Kidney epithelial cell (primary cell): ENCODE results near the gene ADM. TPM values are rescaled to one million over a fixed set of nuclear protein-coding genes. Genes with fewer than 3 reads are reported as not detected.

Experiments used
- DNase-seq: peaks from one replicate; pipeline ENCODE4 v3.0.0-alpha.2; 2010; ENCODE audit warnings: low read depth
- H3K27me3 ChIP-seq: 2 replicates; pipeline ENCODE4 v1.6.0; 2011; ENCODE audit warnings: low read length; ENCODE audit not compliant: control insufficient read depth, insufficient read depth
- H3K36me3 ChIP-seq: 2 replicates; pipeline ENCODE4 v1.5.1; 2011; ENCODE audit warnings: low read length; ENCODE audit not compliant: control insufficient read depth, insufficient read depth
- H3K4me3 ChIP-seq: 2 replicates; pipeline ENCODE4 v1.5.1; 2011; ENCODE audit warnings: low read depth, mild to moderate bottlenecking, control low read depth, low read length
- total RNA-seq: library from RNA; depleted of rRNA; stranded (reverse); fragments of >200 nt; gene quantifications from 2 replicates; pipeline ENCODE4 v1.2.3, GENCODE V29; 2015
- TF ChIP-seq, protein P1 (sequence below): IDR thresholded peaks from 2 replicates; pipeline ENCODE4 v1.5.1; 2011; ENCODE audit warnings: mild to moderate bottlenecking, moderate library complexity, low read length, control low read depth, inconsistent platforms; ENCODE audit not compliant: insufficient read depth, poor library complexity, severe bottlenecking

The ADM gene
- total RNA-seq, 1 donor from 2014 or later: 68.1 TPM

DNA sequence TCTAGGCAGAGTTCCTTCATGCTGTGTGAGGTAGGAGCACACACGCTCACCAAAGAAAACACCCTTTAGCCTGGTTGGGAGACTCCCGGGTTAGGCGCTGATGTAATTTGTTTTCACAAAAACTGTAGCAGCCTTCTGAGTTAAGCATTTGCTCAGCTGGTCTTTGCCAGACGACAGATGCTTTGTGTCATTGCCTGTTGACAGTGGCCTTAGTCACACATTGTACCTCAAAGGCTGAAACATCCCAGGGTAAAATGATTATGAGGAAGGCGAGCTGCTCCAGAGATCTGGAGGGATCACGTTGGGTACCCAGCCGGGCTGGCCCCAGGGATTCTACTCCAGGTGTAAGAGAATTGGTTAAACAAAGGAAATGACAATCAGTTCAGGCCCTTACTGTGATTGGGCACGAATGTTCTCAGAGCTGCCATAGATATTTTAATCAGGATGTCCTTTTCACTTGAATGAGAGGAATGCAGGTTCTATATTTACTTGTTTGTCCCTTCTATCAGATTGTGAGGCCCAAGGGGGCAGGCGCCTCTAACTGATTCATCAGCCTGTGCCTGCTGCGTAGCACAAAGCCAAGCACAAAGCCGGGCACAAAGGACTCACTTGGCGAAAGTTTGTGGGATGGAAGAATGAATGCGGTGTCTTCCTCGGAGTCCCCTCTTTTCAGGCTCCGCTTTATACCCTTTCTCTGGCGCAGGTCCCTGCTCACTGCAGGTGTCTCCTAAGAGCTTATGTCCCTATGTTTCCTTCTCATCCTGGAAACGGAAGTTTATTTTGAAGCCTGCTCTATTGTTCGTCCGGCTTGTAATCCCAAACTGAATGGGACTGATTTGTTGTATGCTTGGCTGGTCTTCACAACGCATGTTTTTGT, 47.1 kb downstream of the ADM start:
- no peaks in the 10 kb centered on the region for H3K27me3 ChIP-seq
- H3K36me3 ChIP-seq: no peaks in the 10 kb centered on the region
- DNase-seq: peak; percentile 84
- TF ChIP-seq, protein P1, sequence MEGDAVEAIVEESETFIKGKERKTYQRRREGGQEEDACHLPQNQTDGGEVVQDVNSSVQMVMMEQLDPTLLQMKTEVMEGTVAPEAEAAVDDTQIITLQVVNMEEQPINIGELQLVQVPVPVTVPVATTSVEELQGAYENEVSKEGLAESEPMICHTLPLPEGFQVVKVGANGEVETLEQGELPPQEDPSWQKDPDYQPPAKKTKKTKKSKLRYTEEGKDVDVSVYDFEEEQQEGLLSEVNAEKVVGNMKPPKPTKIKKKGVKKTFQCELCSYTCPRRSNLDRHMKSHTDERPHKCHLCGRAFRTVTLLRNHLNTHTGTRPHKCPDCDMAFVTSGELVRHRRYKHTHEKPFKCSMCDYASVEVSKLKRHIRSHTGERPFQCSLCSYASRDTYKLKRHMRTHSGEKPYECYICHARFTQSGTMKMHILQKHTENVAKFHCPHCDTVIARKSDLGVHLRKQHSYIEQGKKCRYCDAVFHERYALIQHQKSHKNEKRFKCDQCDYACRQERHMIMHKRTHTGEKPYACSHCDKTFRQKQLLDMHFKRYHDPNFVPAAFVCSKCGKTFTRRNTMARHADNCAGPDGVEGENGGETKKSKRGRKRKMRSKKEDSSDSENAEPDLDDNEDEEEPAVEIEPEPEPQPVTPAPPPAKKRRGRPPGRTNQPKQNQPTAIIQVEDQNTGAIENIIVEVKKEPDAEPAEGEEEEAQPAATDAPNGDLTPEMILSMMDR: no peak
- H3K4me3 ChIP-seq: no peak overlapping the region

DNA sequence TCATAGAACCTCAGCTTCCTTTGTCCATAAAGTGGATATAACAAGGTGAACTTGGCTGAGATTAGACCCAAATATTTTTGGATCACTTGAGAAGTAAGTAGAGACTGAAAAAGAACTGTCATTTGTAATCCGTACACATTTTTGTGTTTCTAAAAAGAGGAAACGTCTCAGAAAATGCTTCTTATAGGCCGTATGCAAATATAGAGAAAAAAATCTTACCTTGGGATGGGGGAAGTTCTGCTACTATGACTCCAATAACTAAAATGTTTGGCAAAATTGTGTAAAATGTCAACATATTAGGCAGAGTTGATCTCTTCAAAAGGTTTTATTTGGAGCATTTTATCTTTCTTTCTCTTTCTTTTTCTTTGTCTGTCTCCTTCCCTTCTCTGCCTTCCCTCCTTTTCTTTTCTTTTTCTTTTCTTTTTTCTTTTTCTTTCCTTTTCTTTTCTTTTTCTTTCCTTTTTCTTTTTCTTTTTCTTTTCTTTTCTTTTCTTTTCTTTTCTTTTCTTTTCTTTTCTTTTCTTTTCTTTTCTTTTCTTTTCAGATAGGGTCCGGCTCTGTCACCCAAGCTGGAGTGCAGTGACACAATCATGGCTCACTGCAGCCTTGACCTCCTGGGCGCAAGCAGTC, 48.2 kb downstream of the ADM start:
- Histone ChIP-seq H3K36me3 (no peaks in the 10 kb centered on the region), H3K4me3 (no peak overlapping the region), H3K27me3 (no peaks in the 10 kb centered on the region)
- TF ChIP-seq, protein P1: no peak
- DNase-seq: no peak

- H3K27me3 ChIP-seq: no peaks in the 10 kb centered on the region
- H3K4me3 ChIP-seq: no peak overlapping the region
- no peaks in the 10 kb centered on the region for H3K36me3 ChIP-seq
- DNase-seq: no peak
- TF ChIP-seq, protein P1: no peak
Observed at GRCh38 chr11:10354389-10354788, 49.5 kb downstream of the ADM start.

GRCh38 chr11:10355257-10355661, 50.4 kb downstream of the ADM start:
- Histone ChIP-seq H3K27me3 (no peaks in the 10 kb centered on the region), H3K4me3 (no peak overlapping the region), H3K36me3 (no peaks in the 10 kb centered on the region)
- peak; percentile 45 for DNase-seq
- TF ChIP-seq, protein P1: no peak

DNA sequence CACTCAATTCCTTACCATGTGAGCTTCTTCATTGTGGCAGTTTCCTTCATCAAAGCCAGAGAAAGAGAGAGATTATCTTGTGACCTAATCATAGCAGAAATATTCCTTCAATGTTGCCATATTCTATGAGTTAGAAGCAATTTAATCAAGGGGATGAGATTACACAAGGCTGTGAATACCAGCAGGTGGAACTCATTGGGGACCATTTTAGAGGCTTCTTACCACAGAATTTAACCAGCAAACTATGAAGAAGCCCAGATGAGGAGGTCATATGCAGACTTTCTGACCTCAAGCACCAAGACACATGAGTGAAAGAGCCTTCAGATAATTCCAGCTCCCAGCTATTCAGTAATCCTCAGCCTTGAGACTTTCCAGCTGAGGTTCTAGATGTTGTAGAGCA, 51.3 kb downstream of the ADM start:
- TF ChIP-seq, protein P1: no peak
- no peaks in the 10 kb centered on the region for H3K27me3 ChIP-seq
- H3K4me3 ChIP-seq: no peak overlapping the region
- DNase-seq: no peak
- no peaks in the 10 kb centered on the region for H3K36me3 ChIP-seq

Other genes with a start within 250 kb of the ADM start
- gene SBF2, start 10.9 kb upstream of the ADM start, total RNA-seq: 21.1 and 25.4 TPM in 2 replicates
- 6.6 and 8.1 TPM in 2 replicates for gene AMPD3, start 150.2 kb downstream of the ADM start, total RNA-seq
- gene RNF141, start 236.1 kb downstream of the ADM start, total RNA-seq: 21.9 and 26.0 TPM in 2 replicates